ENCODE results near the gene IL20.

DNA sequence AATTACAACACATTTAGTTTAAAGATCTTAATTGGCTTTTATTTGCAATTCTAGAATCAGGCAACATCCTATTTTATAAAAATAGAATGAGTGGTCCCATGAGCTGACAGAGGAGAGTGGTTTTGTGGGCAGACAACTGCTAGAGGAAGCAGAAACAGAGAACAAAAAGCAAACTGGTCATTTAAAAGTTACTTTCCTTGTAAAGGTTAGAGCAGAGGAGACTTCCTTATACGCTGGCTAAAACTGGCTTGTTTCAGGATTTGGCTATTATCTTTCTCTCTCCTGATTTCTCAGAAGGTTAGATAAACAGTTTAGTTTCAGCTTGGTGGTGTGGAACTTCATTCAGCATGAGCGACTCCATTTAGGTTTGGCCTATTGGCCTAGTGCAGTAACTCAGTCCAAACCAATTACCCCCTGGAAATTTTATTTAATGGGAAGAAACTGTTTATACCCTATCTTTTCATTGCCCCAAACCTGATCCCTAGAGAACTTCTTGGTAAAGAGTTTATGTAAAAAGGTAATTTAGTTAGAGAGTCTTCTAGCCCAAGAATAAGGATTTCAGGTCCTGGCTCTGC lies 32.2 kb upstream of the IL20 start:
- TF ChIP-seq POLR2A (IDR thresholded peaks at IDR 0.05): no peak
- TF ChIP-seq, protein P1, sequence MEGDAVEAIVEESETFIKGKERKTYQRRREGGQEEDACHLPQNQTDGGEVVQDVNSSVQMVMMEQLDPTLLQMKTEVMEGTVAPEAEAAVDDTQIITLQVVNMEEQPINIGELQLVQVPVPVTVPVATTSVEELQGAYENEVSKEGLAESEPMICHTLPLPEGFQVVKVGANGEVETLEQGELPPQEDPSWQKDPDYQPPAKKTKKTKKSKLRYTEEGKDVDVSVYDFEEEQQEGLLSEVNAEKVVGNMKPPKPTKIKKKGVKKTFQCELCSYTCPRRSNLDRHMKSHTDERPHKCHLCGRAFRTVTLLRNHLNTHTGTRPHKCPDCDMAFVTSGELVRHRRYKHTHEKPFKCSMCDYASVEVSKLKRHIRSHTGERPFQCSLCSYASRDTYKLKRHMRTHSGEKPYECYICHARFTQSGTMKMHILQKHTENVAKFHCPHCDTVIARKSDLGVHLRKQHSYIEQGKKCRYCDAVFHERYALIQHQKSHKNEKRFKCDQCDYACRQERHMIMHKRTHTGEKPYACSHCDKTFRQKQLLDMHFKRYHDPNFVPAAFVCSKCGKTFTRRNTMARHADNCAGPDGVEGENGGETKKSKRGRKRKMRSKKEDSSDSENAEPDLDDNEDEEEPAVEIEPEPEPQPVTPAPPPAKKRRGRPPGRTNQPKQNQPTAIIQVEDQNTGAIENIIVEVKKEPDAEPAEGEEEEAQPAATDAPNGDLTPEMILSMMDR (IDR thresholded peaks at IDR 0.05): no peak
